ENCODE measurements around the gene MAP3K13.
"Not testable (repeated sequence)": the region's sequence is repeated elsewhere in the genome, so short reads cannot be mapped to it uniquely, and the experiment has no call there.

MAP3K13 gene

DNA sequence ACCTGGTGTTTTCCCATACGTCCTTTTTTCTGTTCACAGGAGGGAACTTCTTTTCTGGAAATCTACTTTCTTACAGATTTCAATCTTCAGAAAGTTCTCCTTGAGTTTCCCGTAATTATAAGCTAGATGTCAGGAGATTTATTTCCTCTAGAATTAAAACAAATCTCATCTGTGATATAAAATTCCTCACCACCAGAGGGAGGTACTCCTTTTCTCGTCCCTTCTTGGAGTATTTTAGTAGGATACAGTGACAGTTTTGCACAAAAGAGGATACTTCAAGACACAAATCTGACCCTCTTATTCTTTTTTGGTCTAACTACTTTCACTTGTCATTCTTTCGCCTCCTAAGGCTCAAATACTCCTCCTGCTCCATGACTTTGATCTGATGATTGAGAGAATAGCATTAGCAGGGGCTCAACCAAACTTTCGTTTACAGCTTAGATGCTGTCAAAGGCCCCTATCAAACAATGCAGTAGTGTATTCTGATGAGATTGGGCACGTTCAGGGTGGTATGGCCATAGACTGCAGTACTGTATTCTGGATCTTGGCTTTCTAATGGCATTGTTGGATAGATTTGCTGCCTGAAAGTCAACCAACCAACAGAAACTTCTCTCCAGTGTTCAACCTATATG, 97.9 kb downstream of the MAP3K13 start:
- peak; percentile 21 for FAIRE-seq

DNA sequence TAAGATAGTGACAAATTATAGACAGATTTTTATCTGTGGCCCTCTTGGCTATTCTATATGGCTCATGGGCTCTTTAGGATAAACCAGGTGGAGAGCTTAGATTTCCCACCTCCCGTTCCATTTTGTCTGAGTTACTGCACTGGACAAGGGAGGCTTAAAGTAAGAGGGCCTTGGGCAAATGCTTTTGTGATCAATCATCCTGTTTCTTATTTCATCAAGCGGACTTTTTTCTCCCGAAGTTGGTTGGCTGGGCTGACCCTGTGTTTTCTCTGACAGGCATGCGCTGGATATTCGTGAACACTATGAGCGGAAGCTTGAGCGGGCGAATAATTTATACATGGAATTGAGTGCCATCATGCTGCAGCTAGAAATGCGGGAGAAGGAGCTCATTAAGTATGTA, 102.5 kb downstream of the MAP3K13 start:
- FAIRE-seq, result no peak

DNA sequence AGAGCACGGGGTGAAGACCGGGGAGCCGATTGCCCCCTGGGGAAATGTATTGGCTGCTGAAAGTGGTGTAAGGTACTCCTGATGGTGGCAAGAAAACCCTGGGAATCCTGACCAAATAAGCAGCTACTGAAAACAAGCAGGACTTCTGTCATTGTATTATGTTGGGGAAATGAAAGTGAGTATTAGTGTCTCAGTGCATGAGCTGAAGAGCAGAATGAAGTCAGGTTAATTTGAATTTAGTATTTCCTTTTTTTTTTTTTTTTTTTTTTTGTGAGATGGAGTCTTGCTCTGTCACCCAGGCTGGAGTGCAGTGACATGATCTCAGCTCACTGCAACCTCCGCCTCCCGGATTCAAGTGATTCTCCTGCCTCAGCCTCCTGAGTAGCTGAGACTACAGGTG, 103.2 kb downstream of the MAP3K13 start:
- FAIRE-seq, result not testable (repeated sequence)

DNA sequence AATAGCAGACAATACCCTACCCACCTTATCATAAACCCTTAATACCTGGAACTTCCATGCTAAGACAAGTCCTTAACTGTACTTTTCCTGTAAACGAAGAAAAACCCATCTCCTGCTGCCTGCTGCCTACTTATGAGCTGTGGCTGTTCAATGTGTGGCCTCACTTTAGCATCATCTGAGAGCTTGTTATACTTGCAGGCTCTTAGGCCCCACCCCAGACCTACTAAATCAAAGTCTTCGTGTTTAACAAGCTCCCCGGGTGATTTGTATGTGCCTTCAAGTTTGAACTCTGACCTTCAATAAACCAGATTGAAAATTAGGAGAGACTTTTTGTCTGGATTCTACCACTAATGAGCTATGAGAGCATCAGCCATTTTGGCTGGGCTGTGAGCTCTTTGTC, 106.6 kb downstream of the MAP3K13 start:
- FAIRE-seq, result no peak

DNA sequence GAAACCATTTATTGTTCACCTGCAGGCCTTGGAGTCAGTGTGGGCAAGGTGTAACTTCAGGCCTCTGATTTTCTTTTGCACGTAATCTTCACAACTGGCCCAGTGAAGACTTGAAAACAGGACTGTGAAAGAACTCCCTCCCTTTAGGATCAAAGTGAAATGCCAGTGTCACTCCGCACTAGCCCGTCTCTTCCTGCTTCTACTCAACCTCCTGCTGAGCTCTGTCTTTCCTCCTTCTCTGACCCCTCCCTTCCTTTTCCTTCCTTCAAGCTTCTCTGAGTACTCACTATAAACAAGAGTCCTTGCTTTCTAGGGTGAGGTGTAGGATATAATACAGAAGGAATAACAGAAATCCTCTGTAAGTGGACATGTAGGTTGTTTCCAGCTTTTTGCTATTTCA, 107.4 kb downstream of the MAP3K13 start:
- FAIRE-seq, result no peak

DNA sequence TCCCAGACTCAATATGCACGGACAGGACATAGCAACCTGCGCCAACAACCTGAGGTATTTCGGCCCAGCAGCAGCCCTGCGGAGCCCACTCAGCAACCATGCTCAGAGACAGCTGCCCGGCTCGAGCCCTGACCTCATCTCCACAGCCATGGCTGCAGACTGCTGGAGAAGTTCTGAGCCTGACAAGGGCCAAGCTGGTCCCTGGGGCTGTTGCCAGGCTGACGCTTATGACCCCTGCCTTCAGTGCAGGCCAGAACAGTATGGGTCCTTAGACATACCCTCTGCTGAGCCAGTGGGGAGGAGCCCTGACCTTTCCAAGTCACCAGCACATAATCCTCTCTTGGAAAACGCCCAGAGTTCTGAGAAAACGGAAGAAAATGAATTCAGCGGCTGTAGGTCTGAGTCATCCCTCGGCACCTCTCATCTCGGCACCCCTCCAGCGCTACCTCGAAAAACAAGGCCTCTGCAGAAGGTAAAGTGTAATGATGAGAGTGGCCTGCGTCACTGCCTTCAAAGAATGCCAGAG, 110.4 kb downstream of the MAP3K13 start:
- no peak for FAIRE-seq

DNA sequence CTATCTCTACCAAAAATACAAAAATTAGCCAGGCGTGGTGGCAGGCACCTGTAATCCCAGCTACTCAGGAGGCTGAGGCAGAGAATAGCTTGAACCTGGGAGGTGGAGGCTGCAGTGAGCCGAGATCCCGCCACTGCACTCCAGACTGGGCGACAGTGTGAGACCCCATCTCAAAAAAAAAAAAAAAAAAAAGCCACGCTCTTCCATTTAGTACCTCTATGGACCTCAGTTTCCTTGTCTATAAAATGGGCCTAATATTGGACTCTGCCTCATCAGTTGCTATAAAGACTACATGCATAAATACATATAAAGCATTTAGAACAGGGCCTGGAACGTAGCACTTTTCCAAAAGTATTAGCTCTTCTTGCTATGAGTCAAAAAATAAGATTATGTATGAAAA, 112.0 kb downstream of the MAP3K13 start:
- FAIRE-seq, result not testable (repeated sequence)

DNA sequence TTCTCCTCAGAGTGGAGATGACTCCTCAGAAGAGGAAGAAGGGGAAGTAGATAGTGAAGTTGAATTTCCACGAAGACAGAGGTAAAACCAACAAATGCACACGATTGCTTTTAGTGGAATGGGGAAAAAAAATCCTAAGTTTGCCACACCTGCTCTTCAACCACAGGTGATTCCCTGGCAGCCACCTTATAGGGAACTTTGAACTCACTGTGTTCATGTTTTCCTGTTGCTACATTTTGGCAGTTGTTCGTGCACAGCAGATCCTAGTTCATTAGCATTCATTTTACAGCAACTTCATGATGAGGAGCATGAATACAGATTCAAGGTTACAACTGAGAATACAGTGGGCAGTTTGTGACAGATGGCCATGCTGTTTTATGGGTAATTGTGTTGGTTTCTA, 114.4 kb downstream of the MAP3K13 start:
- no peak for FAIRE-seq

DNA sequence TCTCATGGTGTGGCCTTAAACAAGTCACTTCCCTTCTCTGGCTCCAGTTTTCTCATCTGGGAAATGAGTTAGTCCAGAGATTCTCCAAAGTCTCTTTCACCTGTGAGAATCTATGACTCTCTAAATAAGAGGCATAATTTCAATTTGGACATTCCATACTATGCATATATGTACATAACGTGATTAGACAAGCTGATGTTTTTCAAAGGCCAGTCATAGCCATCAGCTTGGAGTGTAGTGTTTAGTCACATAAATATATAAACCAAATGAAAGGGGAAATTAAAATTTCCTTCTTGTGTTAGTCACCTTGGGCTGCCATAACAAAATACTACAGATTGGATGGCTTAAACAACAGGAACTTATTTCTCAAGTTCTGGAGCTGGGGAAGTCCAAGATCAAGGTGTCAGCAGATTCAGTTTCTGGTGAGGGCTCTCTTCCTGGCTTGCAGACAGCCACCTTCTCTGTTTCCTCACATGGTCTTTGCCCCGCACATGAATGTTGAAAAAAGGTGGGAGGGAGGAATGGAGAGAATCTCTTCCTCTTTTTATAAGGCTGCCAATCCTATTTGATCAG, 116.5 kb downstream of the MAP3K13 start:
- FAIRE-seq, result no peak

DNA sequence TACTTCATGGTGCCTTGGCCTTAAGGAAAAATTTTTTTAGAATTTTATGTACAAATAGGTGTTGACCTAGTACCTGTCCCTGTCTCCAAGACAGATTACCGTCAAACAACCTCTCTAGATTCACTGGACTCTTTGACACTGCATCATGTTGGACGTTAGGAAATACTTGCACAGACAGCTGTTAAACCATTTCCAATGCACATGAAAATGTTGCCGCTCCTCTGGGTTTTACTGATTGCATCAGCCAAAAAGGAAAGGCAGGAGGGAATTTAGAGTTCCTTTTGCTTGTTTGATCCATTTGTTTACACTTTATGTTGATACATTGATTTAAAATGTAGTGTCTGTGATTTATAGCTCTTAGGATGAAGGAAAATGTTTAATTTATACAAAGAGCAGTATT, 121.4 kb downstream of the MAP3K13 start:
- FAIRE-seq, result no peak

DNA sequence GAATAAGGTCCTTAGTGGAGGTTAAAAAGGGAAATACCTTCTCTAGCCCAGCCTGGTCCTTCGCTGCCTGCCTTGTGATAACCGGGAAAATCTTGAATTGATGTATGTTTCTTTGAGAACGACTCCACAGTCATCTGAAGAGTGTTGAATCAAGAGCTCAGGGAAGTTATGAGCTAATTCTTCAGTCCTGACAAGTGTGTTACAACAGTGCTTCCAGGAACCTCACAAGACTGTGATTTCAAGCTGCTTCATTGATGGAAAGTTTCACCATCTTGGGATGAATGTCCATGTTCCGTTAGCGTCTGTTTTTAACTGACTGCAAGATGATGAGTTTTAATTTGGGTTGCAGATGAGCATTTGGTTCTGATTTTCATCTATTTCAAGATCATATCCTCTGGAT, 123.5 kb downstream of the MAP3K13 start:
- no peak for FAIRE-seq

DNA sequence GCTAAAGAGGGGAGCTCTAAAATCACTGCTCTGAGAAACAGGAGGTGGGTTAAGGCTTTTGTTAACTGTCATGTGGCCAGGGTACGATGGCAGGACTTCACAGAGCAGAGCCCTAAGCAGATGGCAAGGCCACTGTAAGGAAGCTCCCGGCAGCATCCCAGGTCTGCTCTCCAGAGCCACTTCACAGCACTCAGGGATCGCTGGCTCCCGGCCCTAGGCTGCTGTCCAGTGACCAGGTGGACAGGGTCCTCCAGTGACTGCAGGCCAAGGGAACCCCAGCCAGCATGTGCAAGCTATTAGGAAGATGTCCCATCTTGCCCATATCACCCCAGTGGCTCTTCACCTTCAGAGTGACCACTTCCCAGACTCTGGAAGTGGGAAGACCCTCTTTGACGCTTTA, 125.5 kb downstream of the MAP3K13 start:
- no peak for FAIRE-seq

DNA sequence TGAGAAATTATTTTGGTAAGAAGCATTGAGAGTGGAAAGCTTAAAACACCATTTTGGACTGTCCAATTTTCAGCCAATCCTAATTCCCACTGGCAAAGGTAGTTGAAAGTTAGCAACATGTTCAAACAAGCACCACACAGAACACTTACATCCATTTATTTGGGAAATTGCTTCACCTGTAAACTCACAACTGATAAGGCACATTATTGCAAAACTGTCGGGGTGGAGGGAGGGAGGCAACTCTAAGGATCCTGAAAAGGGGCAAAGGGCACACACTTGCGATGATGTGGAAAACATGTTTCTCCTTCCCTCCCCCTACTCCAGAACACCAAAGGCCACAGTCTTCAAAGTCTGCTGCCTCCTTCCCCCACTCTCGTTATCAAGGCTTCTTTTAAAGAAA, 126.5 kb downstream of the MAP3K13 start:
- FAIRE-seq, result no peak

DNA sequence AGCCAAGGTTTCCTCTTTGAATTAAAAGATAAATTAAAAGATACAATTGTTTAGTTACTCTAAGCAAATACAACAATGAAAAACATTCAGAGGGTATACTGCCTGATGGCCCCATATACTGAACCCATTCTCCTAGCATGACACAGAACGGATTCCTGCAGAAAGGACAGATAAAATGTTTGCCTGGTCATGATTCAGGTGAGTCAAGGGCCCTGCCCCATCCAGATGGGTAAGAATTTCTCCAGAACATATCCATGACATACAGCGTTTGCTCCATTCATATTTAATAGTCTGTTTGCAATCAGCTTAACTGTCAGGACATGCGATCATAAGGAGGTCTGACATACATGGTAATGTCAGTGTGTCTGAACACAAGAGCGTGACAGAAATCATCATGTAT, 127.3 kb downstream of the MAP3K13 start:
- no peak for FAIRE-seq

DNA sequence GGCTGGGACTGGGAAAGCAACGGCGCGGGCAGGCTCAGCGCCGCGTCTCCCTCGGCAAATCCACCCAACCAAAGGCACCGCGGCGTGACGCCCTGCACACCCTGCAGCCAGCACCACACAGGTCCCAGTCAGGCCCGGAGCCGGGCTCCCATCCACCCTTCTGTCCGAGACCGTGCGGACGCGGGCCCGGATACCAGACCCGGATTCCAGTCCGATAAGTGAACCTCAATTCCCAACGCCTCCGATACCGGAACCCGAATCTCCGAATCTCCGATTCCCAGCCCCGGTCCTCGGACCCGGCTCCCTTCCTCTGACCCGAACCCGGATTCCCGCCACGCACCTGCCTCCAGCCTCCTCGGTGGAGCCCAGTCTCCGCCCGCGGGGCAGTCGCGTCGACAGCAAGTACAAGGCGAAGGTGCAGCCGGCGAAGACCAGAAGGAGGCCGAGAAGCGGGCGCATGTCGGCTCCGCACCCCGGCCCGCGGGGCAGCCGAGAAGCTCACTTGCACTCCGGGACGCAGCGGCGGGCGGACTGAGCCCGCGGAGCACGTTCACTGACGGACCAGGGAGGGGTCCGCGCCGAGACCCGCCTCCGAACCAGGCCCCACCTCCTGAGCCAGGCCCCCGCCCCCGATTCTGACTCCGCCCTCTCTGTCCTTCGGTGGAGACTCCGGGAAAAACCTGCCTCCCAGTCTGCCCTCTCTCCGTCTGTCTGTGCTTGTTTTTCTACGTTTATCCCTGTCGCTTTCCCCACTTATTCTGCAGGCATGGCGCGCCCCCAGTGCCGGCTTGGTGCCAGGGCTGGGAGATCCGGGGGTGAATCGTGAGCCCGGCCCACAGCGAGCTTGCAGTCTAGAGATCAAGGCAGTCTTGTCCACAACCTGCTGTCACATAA, 135.8 kb downstream of the MAP3K13 start, which contains the start of gene TMEM41A:
TSS of gene TMEM41A (minus strand) at position 533 of the 894 bp plus-strand sequence. CDS start at position 459, 74 bp downstream.
- no peak for FAIRE-seq

DNA sequence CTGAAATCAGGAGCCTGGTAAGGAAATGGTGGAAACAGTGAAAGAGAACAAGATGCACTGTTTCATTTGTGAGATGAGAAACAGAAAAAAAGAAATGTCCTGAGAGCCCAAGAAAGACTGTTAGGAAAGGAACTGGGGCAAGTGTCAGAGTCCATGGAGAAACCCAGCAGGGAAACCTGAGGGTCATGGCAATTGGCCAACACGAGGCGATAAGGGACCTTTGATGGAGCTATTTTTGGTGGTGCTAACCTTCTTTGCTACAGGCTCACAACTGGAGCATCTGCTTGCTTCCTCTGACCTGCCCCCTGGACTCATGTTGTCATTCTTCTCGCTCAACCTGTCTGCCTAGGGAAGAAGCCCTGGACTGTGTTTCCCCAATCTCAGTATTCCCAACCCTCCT, 140.1 kb downstream of the MAP3K13 start:
- no peak for FAIRE-seq

DNA sequence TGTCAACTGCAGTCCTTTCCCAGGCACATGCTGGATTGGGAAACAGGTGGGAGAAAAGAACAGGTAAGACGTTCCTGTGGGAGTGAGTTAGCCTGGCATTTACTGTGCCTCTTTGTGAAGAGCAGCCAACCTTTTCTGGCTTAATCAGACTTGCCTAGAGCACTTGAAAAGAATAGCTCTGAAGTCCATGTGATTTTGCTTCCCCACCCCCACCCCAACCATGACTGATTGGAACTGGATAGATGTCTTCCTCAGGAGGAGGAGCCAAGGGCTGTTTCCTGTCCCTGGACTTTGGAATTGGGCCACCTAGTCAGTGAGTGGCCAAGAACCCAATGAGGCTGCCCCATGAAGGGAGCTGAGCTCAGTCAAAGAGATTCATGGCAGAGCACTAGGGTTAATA, 140.6 kb downstream of the MAP3K13 start:
- FAIRE-seq, result no peak

DNA sequence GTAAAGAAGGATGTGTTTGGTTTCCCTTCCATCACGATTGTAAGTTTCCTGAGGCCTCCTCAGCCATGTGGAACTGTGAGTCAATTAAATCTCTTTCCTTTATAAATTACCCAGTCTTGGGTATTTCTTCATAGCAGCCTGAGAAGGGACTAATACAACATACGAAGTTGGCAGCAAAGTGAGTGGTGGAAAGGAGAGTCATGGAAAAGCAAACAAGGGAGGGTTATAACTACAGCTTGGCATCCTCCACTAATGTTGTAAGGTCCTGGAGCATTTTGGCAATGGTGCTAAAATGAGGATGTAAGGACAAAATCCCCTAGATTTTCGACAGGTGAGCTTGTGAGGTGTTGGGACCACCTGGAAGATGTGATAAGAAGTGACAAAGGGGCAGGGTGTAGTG, 141.7 kb downstream of the MAP3K13 start:
- FAIRE-seq, result no peak

DNA sequence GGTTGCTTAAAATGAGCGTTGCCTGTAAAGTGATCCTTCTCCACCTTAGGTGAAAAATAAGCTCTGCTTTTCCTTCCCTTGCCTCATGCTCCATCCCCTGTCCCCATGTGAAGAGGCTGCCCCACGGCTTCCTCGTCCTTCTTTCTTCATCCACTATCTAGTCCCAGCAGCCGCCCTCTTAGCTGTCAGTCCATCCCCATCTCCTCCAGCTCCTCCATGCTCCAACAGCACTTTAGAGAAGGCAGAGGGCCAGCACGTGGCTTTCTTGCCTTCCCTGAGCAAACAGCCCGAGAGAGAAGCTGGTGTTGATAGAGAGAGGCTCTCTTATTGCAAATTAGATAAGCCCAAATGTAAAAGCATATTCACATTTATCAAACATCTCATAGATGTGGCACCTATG, 144.9 kb downstream of the MAP3K13 start:
- no peak for FAIRE-seq

DNA sequence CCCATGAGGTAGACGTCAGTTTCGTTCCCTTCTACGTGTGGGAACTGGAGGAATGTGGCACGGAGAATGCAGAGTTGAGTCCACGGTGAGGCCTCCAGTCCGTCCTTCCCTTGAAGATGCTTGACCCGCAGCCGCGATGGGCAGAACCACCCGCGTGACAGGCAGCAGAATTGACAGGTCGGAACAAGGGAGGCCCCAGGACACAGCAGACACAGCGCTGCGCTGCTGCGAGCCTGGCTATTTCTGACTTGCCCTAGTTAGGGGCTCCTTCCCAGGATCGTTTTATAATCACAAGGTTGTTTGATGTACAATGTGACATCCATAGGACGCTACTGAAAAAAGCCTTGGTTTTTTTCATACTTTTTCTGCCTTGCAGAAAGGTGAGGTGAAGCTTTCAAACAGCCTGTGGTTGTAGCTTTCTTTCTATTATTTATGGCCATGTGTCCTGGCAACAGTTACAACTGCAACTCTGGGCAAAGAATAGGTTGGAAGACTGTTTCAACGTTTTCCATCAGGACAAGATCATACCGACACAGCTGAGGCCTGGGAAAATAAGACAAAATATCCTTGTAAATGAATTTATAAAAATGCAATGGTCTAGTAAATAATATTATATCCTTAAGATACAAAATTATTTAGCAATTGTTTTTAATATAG, 145.5 kb downstream of the MAP3K13 start:
- FAIRE-seq, result no peak

DNA sequence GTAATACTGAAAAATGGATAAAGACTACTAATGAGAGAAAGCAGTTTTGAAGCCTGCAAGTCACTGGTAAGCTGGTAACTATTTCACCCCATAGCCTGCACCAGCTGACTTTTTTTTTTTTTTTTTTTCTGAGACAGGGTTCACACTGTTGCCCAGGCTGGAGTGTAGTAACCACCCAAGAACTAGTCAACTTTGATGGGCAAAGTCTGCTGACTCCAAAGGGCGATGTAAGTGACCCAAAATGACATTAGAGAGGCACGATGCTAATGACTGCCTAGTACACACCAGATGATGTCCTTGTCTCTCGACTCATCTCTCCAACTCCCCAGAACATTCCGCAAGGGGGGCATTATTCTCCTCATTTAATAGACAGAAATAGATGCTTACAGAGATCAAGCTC, 148.8 kb downstream of the MAP3K13 start:
- no peak for FAIRE-seq

DNA sequence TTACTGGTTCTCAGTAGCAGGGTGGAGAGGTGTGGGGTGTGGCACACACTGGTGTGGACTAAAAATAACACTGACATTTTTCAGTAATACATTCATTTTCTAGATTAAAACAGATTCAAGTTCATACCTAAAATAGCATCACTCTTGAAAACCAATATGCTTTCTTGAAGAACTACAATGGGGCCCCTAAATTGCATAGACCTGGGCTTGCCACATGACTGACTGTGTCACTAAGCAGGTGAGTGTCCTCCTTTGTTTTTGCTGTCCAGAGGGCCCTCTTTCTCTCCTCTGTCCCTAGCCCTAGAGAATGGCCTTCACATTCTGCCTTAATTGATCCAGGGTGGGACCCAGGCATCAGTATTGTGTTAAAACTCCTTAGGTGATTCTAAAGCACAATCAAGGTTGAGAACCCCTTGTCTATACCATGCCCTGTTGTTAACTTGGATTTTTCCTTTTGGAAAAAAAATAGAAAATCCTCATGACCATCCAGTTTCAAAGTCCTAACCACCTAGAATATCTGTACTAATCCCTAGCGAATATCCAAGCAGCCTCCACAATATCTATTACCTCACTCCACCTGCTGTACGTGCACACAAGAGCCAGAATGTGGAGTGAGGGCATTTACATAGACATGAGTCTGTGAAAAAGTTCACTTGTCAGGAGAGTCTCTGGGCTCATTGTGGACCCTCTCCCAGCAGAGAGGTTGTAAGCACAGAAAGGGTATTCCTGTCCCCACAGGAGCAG, 154.6 kb downstream of the MAP3K13 start:
- FAIRE-seq, result no peak

DNA sequence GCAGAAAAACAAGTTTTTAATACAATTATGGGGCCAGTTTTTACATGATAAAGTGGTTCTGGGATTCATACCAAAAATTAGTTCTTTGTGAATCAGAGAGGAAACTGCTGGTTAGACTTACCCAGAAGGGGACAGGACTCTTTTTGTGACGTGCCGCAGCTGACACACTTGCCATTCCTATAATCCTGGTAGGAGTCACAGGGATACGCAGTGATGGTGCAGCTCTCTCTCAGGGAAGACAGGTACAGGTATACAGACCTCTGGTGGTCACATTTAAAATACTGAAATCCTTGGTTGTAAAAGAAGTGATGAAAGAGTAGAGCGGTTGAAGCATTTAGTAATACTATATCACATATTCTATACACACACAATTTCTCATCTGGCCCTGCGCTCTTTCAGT, 156.1 kb downstream of the MAP3K13 start:
- FAIRE-seq, result no peak
